CD1c-positive myeloid dendritic cell (primary cell): ENCODE results near the gene MEF2C.

Source experiments
- DNase-seq: peaks from one replicate; pipeline ENCODE4 v3.0.0-alpha.2; 2016; ENCODE audit errors: extremely low spot score

Gene MEF2C

GRCh38 chr5:88688984-88689667 is 193.9 kb downstream of the MEF2C start:
- DNase-seq, result no peak

- DNase-seq, result no peak
These were observed 194.6 kb downstream of the MEF2C start for GRCh38 chr5:88688156-88688983.

- no peak for DNase-seq
These were observed 195.5 kb downstream of the MEF2C start for GRCh38 chr5:88687373-88687911.

GRCh38 chr5:88686726-88687125 is 196.3 kb downstream of the MEF2C start:
- no peak for DNase-seq

GRCh38 chr5:88685591-88686541 is 197.1 kb downstream of the MEF2C start:
- DNase-seq, result no peak

- DNase-seq, result no peak
These were observed 199.4 kb downstream of the MEF2C start for GRCh38 chr5:88683506-88684135.

- DNase-seq, result no peak
These were observed 200.1 kb downstream of the MEF2C start for GRCh38 chr5:88682881-88683361.

- no peak for DNase-seq
These were observed 200.9 kb downstream of the MEF2C start for GRCh38 chr5:88682131-88682530.

GRCh38 chr5:88681211-88681803 is 201.7 kb downstream of the MEF2C start:
- no peak for DNase-seq

GRCh38 chr5:88680253-88681132 is 202.5 kb downstream of the MEF2C start:
- DNase-seq, result peak; percentile 80

- no peak for DNase-seq
These were observed 203.3 kb downstream of the MEF2C start for GRCh38 chr5:88679638-88680037.

- no peak for DNase-seq
These were observed 204.1 kb downstream of the MEF2C start for GRCh38 chr5:88678770-88679381.

- DNase-seq, result no peak
These were observed 204.8 kb downstream of the MEF2C start for GRCh38 chr5:88677943-88678769.

GRCh38 chr5:88677376-88677895 is 205.5 kb downstream of the MEF2C start:
- no peak for DNase-seq

- no peak for DNase-seq
These were observed 206.2 kb downstream of the MEF2C start for GRCh38 chr5:88676637-88677375.

- peak; percentile 47 for DNase-seq
These were observed 207.0 kb downstream of the MEF2C start for GRCh38 chr5:88675708-88676636.
